ENCODE results near the gene ACOT11. TPM values are rescaled to one million over a fixed set of nuclear protein-coding genes. Genes with fewer than 3 reads are reported as not detected.
A peak's percentile ranks its signal among the peaks of the same experiment; 100 is the strongest.

ACOT11 gene
- total RNA-seq, 1 donor from 2014 or later: 3.4 TPM

GRCh38 chr1:54570161-54570560, 22.1 kb downstream of the ACOT11 start:
- Histone ChIP-seq H3K27me3 (ENCODE audit: control insufficient read depth, insufficient read depth, low read length) (no peaks in the 10 kb centered on the region), H3K4me3 (ENCODE audit: low read depth, low read length) (no peak overlapping the region), H3K36me3 (ENCODE audit: control insufficient read depth, insufficient read depth, low read length) (no peaks in the 10 kb centered on the region)
- TF ChIP-seq CTCF (IDR thresholded peaks at IDR 0.05; ENCODE audit: insufficient read depth, low read length, severe bottlenecking): no peak
- DNase-seq (ENCODE audit: low read depth) (no peak), FAIRE-seq (no peak)

- Histone ChIP-seq H3K4me3 (ENCODE audit: low read depth, low read length) (no peak overlapping the region), H3K36me3 (ENCODE audit: control insufficient read depth, insufficient read depth, low read length) (no peaks in the 10 kb centered on the region), H3K27me3 (ENCODE audit: control insufficient read depth, insufficient read depth, low read length) (no peaks in the 10 kb centered on the region)
- DNase-seq (ENCODE audit: low read depth) (peak; percentile 26), FAIRE-seq (peak; percentile 90)
- no peak for TF ChIP-seq CTCF (IDR thresholded peaks at IDR 0.05; ENCODE audit: insufficient read depth, low read length, severe bottlenecking)
Observed at GRCh38 chr1:54571326-54571725, 23.3 kb downstream of the ACOT11 start.

DNA sequence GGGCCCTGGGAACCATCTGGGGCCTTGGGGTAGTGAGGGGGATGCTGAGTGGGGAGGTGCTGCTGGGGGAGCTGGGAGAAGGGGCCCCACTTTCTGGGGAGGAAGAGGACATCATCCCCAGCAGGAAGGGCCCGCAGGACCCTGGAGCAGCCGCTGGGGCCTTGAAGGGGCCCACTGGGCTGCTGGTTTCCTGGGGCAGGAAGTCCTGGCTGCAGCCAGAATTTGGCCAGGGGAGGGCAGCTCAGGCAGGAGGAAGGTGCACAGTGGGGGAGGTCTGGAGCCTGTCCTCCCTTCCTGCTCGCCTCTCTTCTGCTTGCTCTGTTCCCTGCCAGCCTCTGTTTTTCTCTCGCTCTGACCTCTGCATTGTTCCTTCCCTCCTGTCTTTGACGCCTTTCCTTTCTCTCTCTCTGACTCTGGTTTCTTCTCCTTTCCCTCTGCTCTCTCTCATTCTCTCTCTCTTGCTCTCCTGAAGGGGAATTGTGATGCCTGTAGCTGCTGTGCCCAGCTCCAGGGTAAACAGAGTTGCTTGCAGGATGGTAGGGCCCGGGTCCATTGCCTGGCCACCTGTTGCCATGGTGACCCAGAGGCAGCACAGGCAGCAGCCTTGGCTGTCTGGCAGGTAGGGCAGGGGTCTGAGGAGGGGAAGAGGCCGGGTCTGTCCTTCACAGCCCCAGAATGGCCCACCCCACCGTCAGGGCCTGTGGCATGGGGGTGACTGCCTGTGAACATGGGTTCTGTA, 23.9 kb downstream of the ACOT11 start:
- DNase-seq (ENCODE audit: low read depth): no peak
- no peak for FAIRE-seq
- H3K4me3 ChIP-seq (ENCODE audit: low read depth, low read length): no peak overlapping the region
- H3K36me3 ChIP-seq (ENCODE audit: control insufficient read depth, insufficient read depth, low read length): no peaks in the 10 kb centered on the region
- H3K27me3 ChIP-seq (ENCODE audit: control insufficient read depth, insufficient read depth, low read length): no peaks in the 10 kb centered on the region
- TF ChIP-seq CTCF (IDR thresholded peaks at IDR 0.05; ENCODE audit: insufficient read depth, low read length, severe bottlenecking): no peak

DNA sequence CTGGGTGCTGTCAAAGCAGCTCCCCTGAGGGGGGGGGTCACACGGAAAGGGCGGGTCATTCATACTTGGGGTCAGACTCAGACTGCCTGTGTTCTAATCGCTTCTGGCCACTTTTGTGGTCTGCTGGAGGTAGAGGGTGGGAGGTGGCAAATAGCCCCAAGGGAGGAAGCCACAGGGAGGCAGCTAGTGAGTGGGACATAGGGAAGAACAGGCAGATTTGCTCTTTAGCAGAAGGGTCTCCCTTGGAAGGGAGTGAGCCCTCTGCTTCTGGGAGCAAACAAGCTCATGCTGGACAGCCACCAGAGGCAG, 24.5 kb downstream of the ACOT11 start:
- Histone ChIP-seq H3K36me3 (ENCODE audit: control insufficient read depth, insufficient read depth, low read length) (no peaks in the 10 kb centered on the region), H3K27me3 (ENCODE audit: control insufficient read depth, insufficient read depth, low read length) (no peaks in the 10 kb centered on the region), H3K4me3 (ENCODE audit: low read depth, low read length) (no peak overlapping the region)
- FAIRE-seq (no peak), DNase-seq (ENCODE audit: low read depth) (no peak)
- TF ChIP-seq CTCF (IDR thresholded peaks at IDR 0.05; ENCODE audit: insufficient read depth, low read length, severe bottlenecking): no peak

- no peak for TF ChIP-seq CTCF (IDR thresholded peaks at IDR 0.05; ENCODE audit: insufficient read depth, low read length, severe bottlenecking)
- DNase-seq (ENCODE audit: low read depth) (no peak), FAIRE-seq (no peak)
Observed at GRCh38 chr1:54574158-54574778, 26.2 kb downstream of the ACOT11 start.

GRCh38 chr1:54575161-54575560, 27.1 kb downstream of the ACOT11 start:
- H3K4me3 ChIP-seq (ENCODE audit: low read depth, low read length): no peak overlapping the region
- FAIRE-seq: no peak

More at GRCh38 chr1:54574158-54574778, 26.2 kb downstream of the ACOT11 start:
- Histone ChIP-seq H3K27me3 (ENCODE audit: control insufficient read depth, insufficient read depth, low read length) (no peaks in the 10 kb centered on the region), H3K36me3 (ENCODE audit: control insufficient read depth, insufficient read depth, low read length) (no peaks in the 10 kb centered on the region), H3K4me3 (ENCODE audit: low read depth, low read length) (no peak overlapping the region)

More at GRCh38 chr1:54575161-54575560, 27.1 kb downstream of the ACOT11 start:
- TF ChIP-seq CTCF (IDR thresholded peaks at IDR 0.05; ENCODE audit: insufficient read depth, low read length, severe bottlenecking): no peak
- no peak for DNase-seq (ENCODE audit: low read depth)
- no peaks in the 10 kb centered on the region for H3K27me3 ChIP-seq (ENCODE audit: control insufficient read depth, insufficient read depth, low read length)
- no peaks in the 10 kb centered on the region for H3K36me3 ChIP-seq (ENCODE audit: control insufficient read depth, insufficient read depth, low read length)

Measured in bronchial epithelial cell (primary cell).